ENCODE data around the gene DYNC2H1. TPM values are rescaled to one million over a fixed set of nuclear protein-coding genes. Genes with fewer than 3 reads are reported as not detected.

The DYNC2H1 gene
- total RNA-seq, 6 experiments from 2014 or later = 10.9 to 14.0 (median 12.3) TPM

GRCh38 chr11:103491777-103492176 lies 382.6 kb downstream of the DYNC2H1 start:
- no peak for DNase-seq
- peaks cover 36% of the 10 kb centered on the region for H3K4me1 Mint-ChIP-seq (ENCODE audit: low read depth)
- H3K27ac Mint-ChIP-seq = no peak overlapping the region
- no peak for TF ChIP-seq CTCF (IDR thresholded peaks at IDR 0.05)
- H3K27me3 Mint-ChIP-seq (ENCODE audit: insufficient read depth) = no peaks in the 10 kb centered on the region; the same call in 1 of the 2 replicates
- 0 out of 2 replicates have a peak, but pooled peaks cover 6% of the 10 kb centered on the region for H3K36me3 Mint-ChIP-seq (ENCODE audit: low read depth)
- no peak overlapping the region for H3K4me3 Mint-ChIP-seq
- H3K9me3 Mint-ChIP-seq = peaks cover 12% of the 10 kb centered on the region

- Mint-ChIP-seq H3K27ac (no peak overlapping the region), H3K9me3 (peaks cover 12% of the 10 kb centered on the region), H3K4me1 (ENCODE audit: low read depth) (peaks cover 22% of the 10 kb centered on the region), H3K36me3 (ENCODE audit: low read depth) (0 out of 2 replicates have a peak, but pooled peaks cover 6% of the 10 kb centered on the region), H3K27me3 (ENCODE audit: insufficient read depth) (no peaks in the 10 kb centered on the region; the same call in 1 of the 2 replicates), H3K4me3 (no peak overlapping the region)
- DNase-seq = no peak
- no peak for TF ChIP-seq CTCF (IDR thresholded peaks at IDR 0.05)
Observed at GRCh38 chr11:103494491-103494890, 385.3 kb downstream of the DYNC2H1 start.

GRCh38 chr11:103497268-103497667 lies 388.0 kb downstream of the DYNC2H1 start:
- no peak overlapping the region for H3K4me3 Mint-ChIP-seq
- H3K4me1 Mint-ChIP-seq (ENCODE audit: low read depth) = peaks cover 21% of the 10 kb centered on the region
- no peak for DNase-seq
- no peaks in the 10 kb centered on the region; the same call in 1 of the 2 replicates for H3K27me3 Mint-ChIP-seq (ENCODE audit: insufficient read depth)
- no peak overlapping the region for H3K27ac Mint-ChIP-seq
- H3K36me3 Mint-ChIP-seq (ENCODE audit: low read depth) = no peaks in the 10 kb centered on the region
- no peak for TF ChIP-seq CTCF (IDR thresholded peaks at IDR 0.05)
- H3K9me3 Mint-ChIP-seq = no peaks in the 10 kb centered on the region

- Mint-ChIP-seq H3K36me3 (ENCODE audit: low read depth) (no peaks in the 10 kb centered on the region), H3K4me1 (ENCODE audit: low read depth) (peaks cover 7% of the 10 kb centered on the region), H3K27ac (no peak overlapping the region), H3K27me3 (ENCODE audit: insufficient read depth) (no peaks in the 10 kb centered on the region; the same call in 1 of the 2 replicates), H3K9me3 (no peaks in the 10 kb centered on the region), H3K4me3 (no peak overlapping the region)
- DNase-seq = peak; percentile 22
- no peak for TF ChIP-seq CTCF (IDR thresholded peaks at IDR 0.05)
Observed at GRCh38 chr11:103499710-103500340, 390.6 kb downstream of the DYNC2H1 start.

GRCh38 chr11:103515283-103515682 lies 406.1 kb downstream of the DYNC2H1 start:
- Mint-ChIP-seq H3K9me3 (no peaks in the 10 kb centered on the region), H3K4me1 (ENCODE audit: low read depth) (peaks cover 9% of the 10 kb centered on the region), H3K27ac (no peak overlapping the region), H3K36me3 (ENCODE audit: low read depth) (no peaks in the 10 kb centered on the region), H3K27me3 (ENCODE audit: insufficient read depth) (no peaks in the 10 kb centered on the region), H3K4me3 (no peak overlapping the region)
- TF ChIP-seq CTCF (IDR thresholded peaks at IDR 0.05) = no peak
- DNase-seq = no peak

Measured in HFFc6 (cell line).